Osteoblast (primary cell): Measurements from ENCODE around the gene AP1AR. TPM values are rescaled to one million over a fixed set of nuclear protein-coding genes. Genes with fewer than 3 reads are reported as not detected.
"Not testable (repeated sequence)": the region's sequence is repeated elsewhere in the genome, so short reads cannot be mapped to it uniquely, and the experiment has no call there.

ENCODE experiments used
- DNase-seq: peaks from one replicate; pipeline ENCODE4 v3.0.0; 2011; ENCODE audit warnings: low spot score, mixed read lengths; ENCODE audit not compliant: insufficient read length; ENCODE audit errors: missing footprints
- H2AFZ ChIP-seq: 2 replicates; pipeline ENCODE4 v1.6.0; 2011; ENCODE audit warnings: mild to moderate bottlenecking, low read length
- H3K27ac ChIP-seq: 2 replicates; pipeline ENCODE4 v1.5.1; 2011; ENCODE audit warnings: mild to moderate bottlenecking, low read depth, low read length, moderate library complexity
- H3K27me3 ChIP-seq: 2 replicates; pipeline ENCODE4 v1.6.0; 2012; ENCODE audit warnings: mild to moderate bottlenecking, control low read depth, inconsistent platforms, low read length, moderate library complexity; ENCODE audit not compliant: insufficient read depth
- H3K36me3 ChIP-seq: 2 replicates; pipeline ENCODE4 v1.5.1; 2011; ENCODE audit warnings: mild to moderate bottlenecking, low read length, control low read depth, moderate library complexity; ENCODE audit not compliant: insufficient read depth
- H3K4me1 ChIP-seq: 2 replicates; pipeline ENCODE4 v1.5.1; 2011; ENCODE audit warnings: mild to moderate bottlenecking, low read length, control low read depth, moderate library complexity; ENCODE audit not compliant: insufficient read depth
- H3K4me2 ChIP-seq: 2 replicates; pipeline ENCODE4 v1.6.0; 2011; ENCODE audit warnings: mild to moderate bottlenecking, low read length; ENCODE audit not compliant: insufficient read depth
- H3K4me3 ChIP-seq: fragments of 200-600 bp; sonication (generic); 3 replicates; pipeline ENCODE4 v1.5.1; 2012; ENCODE audit warnings: mild to moderate bottlenecking, low read length, inconsistent platforms; ENCODE audit not compliant: insufficient read depth
- H3K79me2 ChIP-seq: 2 replicates; pipeline ENCODE4 v1.6.0; 2012; ENCODE audit warnings: mild to moderate bottlenecking, low read length, control low read depth, inconsistent platforms; ENCODE audit not compliant: insufficient read depth
- H3K9me3 ChIP-seq: 2 replicates; pipeline ENCODE4 v1.5.1; 2011; ENCODE audit warnings: low read depth, low read length, control low read depth
- H4K20me1 ChIP-seq: 2 replicates; pipeline ENCODE4 v1.6.0; 2012; ENCODE audit warnings: mild to moderate bottlenecking, low read length, control low read depth; ENCODE audit not compliant: insufficient read depth
- CTCF ChIP-seq: IDR thresholded peaks from 2 replicates; pipeline ENCODE4 v1.5.1; 2011; ENCODE audit warnings: mild to moderate bottlenecking, low read depth, low read length, moderate library complexity; ENCODE audit errors: extremely low read depth
- total RNA-seq: library from RNA; depleted of rRNA; stranded (reverse); fragments of >200 nt; gene quantifications from 2 replicates; pipeline ENCODE4 v1.2.3, GENCODE V29; 2012

Gene AP1AR
- total RNA-seq, 1 donor, result 28.2 TPM

GRCh38 chr4:112299721-112300120, 68.1 kb downstream of the AP1AR start:
- Histone ChIP-seq H3K27me3 (no peaks in the 10 kb centered on the region), H3K4me1 (peaks cover 4% of the 10 kb centered on the region), H3K9me3 (no peaks in the 10 kb centered on the region), H3K27ac (no peak overlapping the region), H3K79me2 (peaks cover 8% of the 10 kb centered on the region), H3K36me3 (no peaks in the 10 kb centered on the region), H2AFZ (no peak overlapping the region), H3K4me2 (no peak overlapping the region), H4K20me1 (no peaks in the 10 kb centered on the region), H3K4me3 (no peak overlapping the region)
- no peak for DNase-seq
- no peak for TF ChIP-seq CTCF

- H3K79me2 ChIP-seq, result peaks cover 8% of the 10 kb centered on the region
- DNase-seq, result no peak
- no peak overlapping the region for H3K4me3 ChIP-seq
- no peaks in the 10 kb centered on the region for H3K36me3 ChIP-seq
- no peak overlapping the region for H3K27ac ChIP-seq
- no peaks in the 10 kb centered on the region for H3K4me1 ChIP-seq
- TF ChIP-seq CTCF, result no peak
- H3K27me3 ChIP-seq, result no peaks in the 10 kb centered on the region
- H3K4me2 ChIP-seq, result no peak overlapping the region
- no peaks in the 10 kb centered on the region for H3K9me3 ChIP-seq
- no peaks in the 10 kb centered on the region for H4K20me1 ChIP-seq
- H2AFZ ChIP-seq, result no peak overlapping the region
Observed at GRCh38 chr4:112302320-112303274, 71.0 kb downstream of the AP1AR start.

- not testable (repeated sequence) for H2AFZ ChIP-seq, H3K9me3 ChIP-seq, H4K20me1 ChIP-seq, H3K4me2 ChIP-seq, H3K4me1 ChIP-seq, H3K4me3 ChIP-seq, H3K79me2 ChIP-seq, H3K27ac ChIP-seq, H3K27me3 ChIP-seq, DNase-seq, H3K36me3 ChIP-seq
Observed at GRCh38 chr4:112305477-112305876, 73.9 kb downstream of the AP1AR start.

- not testable (repeated sequence) for H3K79me2 ChIP-seq, H3K27me3 ChIP-seq, H3K36me3 ChIP-seq, H3K27ac ChIP-seq, H4K20me1 ChIP-seq, H3K4me3 ChIP-seq, H3K9me3 ChIP-seq, H3K4me2 ChIP-seq, H3K4me1 ChIP-seq, DNase-seq
- H2AFZ ChIP-seq, result peak overlapping the region; percentile 22
Observed at GRCh38 chr4:112309263-112309791, 77.7 kb downstream of the AP1AR start.

- Histone ChIP-seq H3K4me1 (no peaks in the 10 kb centered on the region), H3K4me3 (no peak overlapping the region), H3K27me3 (no peaks in the 10 kb centered on the region), H3K9me3 (no peaks in the 10 kb centered on the region), H3K36me3 (no peaks in the 10 kb centered on the region), H4K20me1 (no peaks in the 10 kb centered on the region), H2AFZ (no peak overlapping the region), H3K4me2 (no peak overlapping the region), H3K27ac (no peak overlapping the region), H3K79me2 (no peaks in the 10 kb centered on the region)
- no peak for TF ChIP-seq CTCF
- DNase-seq, result no peak
Observed at GRCh38 chr4:112311516-112311915, 79.9 kb downstream of the AP1AR start.
